SK-N-SH (cell line): ENCODE data around the gene SPDYC. TPM values are rescaled to one million over a fixed set of nuclear protein-coding genes. Genes with fewer than 3 reads are reported as not detected.

ENCODE experiments used
- CTCF ChIA-PET: fragments of 300-600, 350-600 bp; formaldehyde crosslinking; extraction: SDS; loops from one replicate; lab custom pipeline; 2021; lab: Yijun Ruan, JAX
- POLR2A ChIA-PET: fragments of 350-600 bp; sonication (Branson Sonifier 250); formaldehyde crosslinking; extraction: SDS; loops from one replicate; lab custom pipeline; 2020; ENCODE audit warnings: antibody characterized with exemption, inconsistent platforms; lab: Yijun Ruan, JAX
- DNase-seq: peaks from one replicate; pipeline ENCODE4 v3.0.0; 2012
- H2AFZ ChIP-seq: fragments of 200-600 bp; sonication (generic); 2 replicates; pipeline ENCODE4 v1.8.1; 2016; ENCODE audit warnings: antibody characterized with exemption, mild to moderate bottlenecking, low read depth
- H3F3A ChIP-seq: fragments of 200-600 bp; sonication (generic); replicated peaks from 2 replicates; pipeline ENCODE3; 2016; ENCODE audit warnings: antibody characterized with exemption, mild to moderate bottlenecking; ENCODE audit not compliant: insufficient read depth
- H3K27ac ChIP-seq, 2 experiments: fragments of 200-500 bp in 1 of 2; fragments of 200-600 bp in 1 of 2; sonication (Bioruptor generic) in 1 of 2; sonication (generic), shearing (Covaris generic) in 1 of 2; 2 replicates each; pipeline versions ENCODE4 v1.5.1 to v1.6.1; 2014 to 2016; ENCODE audit warnings: low read depth in 2 of 2, inconsistent platforms in 1 of 2, low read length in 1 of 2, mild to moderate bottlenecking in 1 of 2, mixed read lengths in 1 of 2
- H3K27me3 ChIP-seq: fragments of 200-600 bp; sonication (generic), shearing (Covaris generic); 2 replicates; pipeline ENCODE4 v1.6.1; 2016; ENCODE audit warnings: mixed run types; ENCODE audit not compliant: insufficient read depth
- H3K36me3 ChIP-seq, 2 experiments: fragments of 200-500 bp in 1 of 2; fragments of 200-600 bp in 1 of 2; sonication (Bioruptor generic) in 1 of 2; sonication (generic) in 1 of 2; replicated peaks in 1 of 2; 2 replicates each; pipeline versions ENCODE3 to v1.5.1; 2014 to 2016; ENCODE audit warnings: low read length in 1 of 2, mild to moderate bottlenecking in 1 of 2; ENCODE audit not compliant: insufficient read depth in 2 of 2, control insufficient read depth in 1 of 2
- H3K4me1 ChIP-seq, 2 experiments: fragments of 200-500 bp in 1 of 2; fragments of 200-600 bp in 1 of 2; sonication (Bioruptor generic) in 1 of 2; sonication (generic), shearing (Covaris generic) in 1 of 2; 2 replicates each; pipeline versions ENCODE4 v1.5.1 to v1.6.1; 2014 to 2016; ENCODE audit warnings: low read depth in 1 of 2, low read length in 1 of 2, mixed run types in 1 of 2; ENCODE audit not compliant: insufficient read depth in 2 of 2, control insufficient read depth in 1 of 2
- H3K4me2 ChIP-seq: fragments of 200-600 bp; sonication (generic), shearing (Covaris generic); 2 replicates; pipeline ENCODE4 v1.6.1; 2017; ENCODE audit warnings: mixed run types
- H3K4me3 ChIP-seq, 2 experiments: fragments of 200-500 bp in 1 of 2; fragments of 200-600 bp in 1 of 2; sonication (Bioruptor generic) in 1 of 2; sonication (generic), shearing (Covaris generic) in 1 of 2; 2 replicates each; pipeline versions ENCODE4 v1.5.1 to v1.8.1; 2014 to 2016; ENCODE audit warnings: low read depth in 2 of 2, inconsistent platforms in 1 of 2, low read length in 1 of 2, mild to moderate bottlenecking in 1 of 2, mixed read lengths in 1 of 2, moderate library complexity in 1 of 2
- H3K79me2 ChIP-seq: fragments of 200-600 bp; sonication (generic); 2 replicates; pipeline ENCODE4 v1.8.1; 2017; ENCODE audit warnings: mild to moderate bottlenecking; ENCODE audit not compliant: insufficient read depth
- H3K9ac ChIP-seq: fragments of 200-600 bp; sonication (generic); 2 replicates; pipeline ENCODE4 v1.6.1; 2017; ENCODE audit warnings: mixed run types
- H3K9me2 ChIP-seq: fragments of 200-600 bp; sonication (generic); 2 replicates; pipeline ENCODE4 v1.6.1; 2017; ENCODE audit warnings: mixed run types
- H3K9me3 ChIP-seq: fragments of 200-600 bp; sonication (generic); 2 replicates; pipeline ENCODE4 v1.6.1; 2017; ENCODE audit warnings: mixed run types, mild to moderate bottlenecking, moderate library complexity
- H4K20me1 ChIP-seq: fragments of 200-600 bp; sonication (generic); 2 replicates; pipeline ENCODE4 v1.6.1; 2017; ENCODE audit warnings: mild to moderate bottlenecking, mixed run types; ENCODE audit not compliant: insufficient read depth
- JUND ChIP-seq: IDR thresholded peaks from 2 replicates; pipeline ENCODE4 v1.4.0; 2012
- MEF2A ChIP-seq: IDR thresholded peaks from 2 replicates; pipeline ENCODE4 v1.4.0; 2012; ENCODE audit warnings: low read depth, borderline replicate concordance
- NRF1 ChIP-seq: IDR thresholded peaks from 2 replicates; pipeline ENCODE4 v1.6.1; 2012; ENCODE audit warnings: low read depth, mild to moderate bottlenecking, low read length
- RXRA ChIP-seq: IDR thresholded peaks from 2 replicates; pipeline ENCODE4 v1.4.0; 2012; ENCODE audit warnings: low read depth, mild to moderate bottlenecking, borderline replicate concordance
- WGBS: methylation state at CpG from one replicate; pipeline ENCODE4 v1.1.6; 2017; ENCODE audit warnings: low lambda C conversion rate; 5-methylcytosine and 5-hydroxymethylcytosine counted together
- polyA plus RNA-seq, 3 experiments: library from polyadenylated mRNA; depleted of rRNA; stranded (reverse); fragments of >200 nt; gene quantifications; 2 replicates each; pipeline ENCODE4 v1.2.3, GENCODE V29; 2012
- TF ChIP-seq, protein P1 (sequence below): fragments of 150-350 bp; IDR thresholded peaks from 2 replicates; pipeline ENCODE4 v1.6.1; 2017; ENCODE audit warnings: antibody characterized with exemption, low read length, low read depth, borderline replicate concordance

SPDYC gene
- polyA plus RNA-seq, 1 of the 3 experiments (the other 2 are of a cell fraction): not detected

DNA sequence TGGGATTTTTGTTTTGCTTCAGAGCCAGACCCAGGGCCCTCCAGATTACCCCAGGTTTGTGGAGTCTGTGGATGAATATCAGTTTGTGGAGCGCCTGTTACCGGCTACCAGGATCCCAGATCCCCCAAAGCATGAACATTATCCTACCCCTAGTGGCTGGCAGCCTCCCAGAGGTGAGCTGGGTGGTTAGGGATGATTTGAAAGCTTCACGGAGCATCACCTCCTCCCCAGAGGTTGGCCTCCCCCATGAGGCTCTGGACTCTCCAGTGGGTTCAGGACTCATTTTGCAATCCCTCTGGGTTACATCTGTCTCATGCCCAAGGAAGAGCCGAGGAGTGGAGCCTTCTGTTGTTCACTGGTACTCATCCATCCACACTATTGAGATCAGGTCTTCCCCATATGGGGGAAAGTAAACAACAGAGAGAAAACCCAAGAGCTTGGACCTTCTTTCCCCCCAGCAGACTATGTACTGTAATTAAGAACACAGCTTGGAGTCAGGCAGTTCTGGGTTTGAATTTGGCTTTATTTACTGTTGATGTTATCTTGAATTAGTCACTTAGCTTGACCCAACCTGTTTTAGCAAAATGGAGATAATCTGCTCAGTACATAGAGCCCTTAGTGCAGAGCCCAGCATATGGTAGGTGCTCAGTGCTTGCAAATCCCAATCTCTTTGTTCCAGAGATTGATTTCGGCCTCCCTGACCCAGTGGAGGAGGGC is 45.4 kb upstream of the SPDYC start:
- ChIA-PET POLR2A (interaction anchor here (0.6 to 0.9 kb wide), 2 partner anchors 10 to 359 kb away, joined by 3 read pairs; no protein-coding TSS in a partner anchor), CTCF (interaction anchor here (2.0 kb wide), 1 partner anchor 12 kb away, joined by 10 read pairs; the partner anchor contains the start of gene TM7SF2)
- Histone ChIP-seq H3K9me2 (no peaks in the 10 kb centered on the region), H3K27ac (no peak overlapping the region), H2AFZ (no peak overlapping the region), H3K9ac (no peak overlapping the region), H3K79me2 (peaks cover 53% of the 10 kb centered on the region), H3K4me1 (peaks cover 8 to 13% of the 10 kb centered on the region in 2 experiments; a peak in 3 of 4 replicates), H3K4me2 (no peak overlapping the region), H3F3A (peaks cover 19% of the 10 kb centered on the region), H3K27me3 (no peaks in the 10 kb centered on the region), H3K4me3 (no peak overlapping the region), H3K36me3 (peaks cover 22 to 64% of the 10 kb centered on the region in 2 experiments), H3K9me3 (no peaks in the 10 kb centered on the region), H4K20me1 (no peaks in the 10 kb centered on the region)
- TF ChIP-seq NRF1 (no peak), RXRA (no peak)
- WGBS: 89% methylated on average over 5 of the region's 5 CpGs
- DNase-seq: no peak

DNA sequence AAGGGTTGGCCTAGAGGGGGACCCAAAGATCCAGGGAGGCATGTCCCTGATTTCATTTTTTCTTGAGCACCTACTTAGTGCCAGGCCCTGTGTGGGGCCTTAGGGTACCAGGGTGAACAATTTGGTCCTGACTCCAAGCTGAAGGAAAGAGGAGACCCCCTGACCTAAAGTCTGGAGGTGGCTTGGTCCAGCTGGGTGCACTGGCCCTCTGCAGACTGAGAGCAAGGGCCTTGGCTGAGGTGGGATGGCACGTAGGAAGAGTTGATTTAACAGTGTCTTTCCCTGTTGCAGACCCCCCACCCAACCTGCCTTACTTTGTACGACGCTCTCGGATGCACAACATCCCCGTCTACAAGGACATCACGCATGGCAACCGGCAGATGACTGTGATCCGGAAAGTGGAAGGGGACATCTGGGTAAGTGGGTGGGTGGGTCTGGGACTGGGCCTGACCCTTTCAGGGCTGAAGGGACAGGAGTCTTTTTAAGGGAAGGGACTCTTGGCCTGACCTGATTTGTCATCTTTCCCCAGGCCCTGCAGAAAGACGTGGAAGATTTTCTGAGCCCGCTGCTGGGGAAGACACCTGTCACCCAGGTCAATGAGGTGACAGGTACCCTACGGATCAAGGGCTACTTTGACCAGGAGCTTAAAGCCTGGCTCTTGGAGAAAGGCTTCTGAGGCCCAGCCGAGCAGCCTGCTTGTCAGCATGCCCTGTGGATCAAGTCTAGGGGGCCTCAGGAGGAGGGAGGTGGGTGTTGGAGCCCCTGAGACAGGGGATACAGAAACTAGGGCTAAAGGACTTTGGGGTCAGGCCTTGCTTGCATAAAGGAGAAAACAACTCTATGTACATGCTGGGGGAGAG is 44.6 kb upstream of the SPDYC start:
- Histone ChIP-seq H3F3A (peaks cover 11% of the 10 kb centered on the region), H3K4me3 (no peak overlapping the region), H3K4me2 (no peak overlapping the region), H4K20me1 (no peaks in the 10 kb centered on the region), H2AFZ (no peak overlapping the region), H3K27me3 (no peaks in the 10 kb centered on the region), H3K9me3 (no peaks in the 10 kb centered on the region), H3K9me2 (no peaks in the 10 kb centered on the region), H3K4me1 (peaks cover 8 to 12% of the 10 kb centered on the region in 2 experiments; a peak in 3 of 4 replicates), H3K27ac (no peak overlapping the region), H3K9ac (no peak overlapping the region), H3K79me2 (peaks cover 47% of the 10 kb centered on the region), H3K36me3 (peaks cover 15 to 64% of the 10 kb centered on the region in 2 experiments)
- WGBS: 86% methylated on average over 12 of the region's 12 CpGs
- TF ChIP-seq MEF2A (no peak), JUND (no peak)
- TF ChIP-seq, protein P1, sequence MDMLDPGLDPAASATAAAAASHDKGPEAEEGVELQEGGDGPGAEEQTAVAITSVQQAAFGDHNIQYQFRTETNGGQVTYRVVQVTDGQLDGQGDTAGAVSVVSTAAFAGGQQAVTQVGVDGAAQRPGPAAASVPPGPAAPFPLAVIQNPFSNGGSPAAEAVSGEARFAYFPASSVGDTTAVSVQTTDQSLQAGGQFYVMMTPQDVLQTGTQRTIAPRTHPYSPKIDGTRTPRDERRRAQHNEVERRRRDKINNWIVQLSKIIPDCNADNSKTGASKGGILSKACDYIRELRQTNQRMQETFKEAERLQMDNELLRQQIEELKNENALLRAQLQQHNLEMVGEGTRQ: no peak
- DNase-seq: no peak
- POLR2A ChIA-PET: interaction anchor here (1.2 kb wide), 1 partner anchor 9 kb away, joined by 4 read pairs; the partner anchor contains the start of gene SYVN1
- CTCF ChIA-PET: interaction anchor here (0.9 to 2.0 kb wide), 2 partner anchors 8 to 13 kb away, joined by 3 to 10 read pairs; partner anchors contain the start of genes TM7SF2 and ZNHIT2
